Activated B cell treated with CpG ODN at 0.5 μM for 24 hours (primary cell): ENCODE data around the gene CBX2. TPM values are rescaled to one million over a fixed set of nuclear protein-coding genes. Genes with fewer than 3 reads are reported as not detected.
A peak's percentile ranks its signal among the peaks of the same experiment; 100 is the strongest.

ENCODE experiments used
- ATAC-seq: fragments of 200-7000 bp; cut with Tn5 transposase; one replicate; pipeline ENCODE4 v1.10.0; 2021; ENCODE audit warnings: low read depth, mild to moderate bottlenecking, moderate library complexity
- CTCF ChIA-PET: fragments of 350-600 bp; sonication (Branson Sonifier 250); formaldehyde crosslinking; loops from one replicate; lab custom pipeline; 2021; ENCODE audit warnings: antibody characterized with exemption; lab: Charles Lee
- POLR2A ChIA-PET: fragments of 350-600 bp; sonication (Branson Sonifier 250); formaldehyde crosslinking; loops from one replicate; lab custom pipeline; 2021; ENCODE audit warnings: antibody characterized with exemption; lab: Charles Lee
- DNase-seq: peaks from one replicate; pipeline ENCODE4 v3.0.0; 2022
- H3K27ac Mint-ChIP-seq: one replicate; pipeline ENCODE4 v1.8.0; 2020; ENCODE audit warnings: mixed read lengths
- H3K27me3 Mint-ChIP-seq: one replicate; pipeline ENCODE4 v1.8.0; 2021; ENCODE audit warnings: mixed read lengths
- H3K36me3 Mint-ChIP-seq: one replicate; pipeline ENCODE4 v1.8.0; 2021; ENCODE audit warnings: low read depth, mixed read lengths
- H3K4me1 Mint-ChIP-seq: one replicate; pipeline ENCODE4 v1.8.0; 2021; ENCODE audit warnings: mixed read lengths
- H3K4me3 Mint-ChIP-seq: one replicate; pipeline ENCODE4 v1.8.0; 2020; ENCODE audit warnings: mild to moderate bottlenecking, mixed read lengths
- H3K9me3 Mint-ChIP-seq: one replicate; pipeline ENCODE4 v1.8.0; 2020; ENCODE audit warnings: mixed read lengths
- CTCF ChIP-seq: fragments of 200-600 bp; IDR thresholded peaks from one replicate; pipeline ENCODE4 v1.8.0; 2022; ENCODE audit warnings: antibody characterized with exemption, mild to moderate bottlenecking
- intact Hi-C: fragments of 100-400 bp; cut with micrococcal nuclease; formaldehyde crosslinking; loops from one replicate; pipeline ENCODE4 v1.15.1; 2024
- total RNA-seq: library from RNA; stranded (reverse); gene quantifications from 2 replicates; pipeline ENCODE4 v1.2.3, GENCODE V29; 2022

Gene CBX2
- total RNA-seq, 1 donor from 2014 or later, result 0.67 TPM

DNA sequence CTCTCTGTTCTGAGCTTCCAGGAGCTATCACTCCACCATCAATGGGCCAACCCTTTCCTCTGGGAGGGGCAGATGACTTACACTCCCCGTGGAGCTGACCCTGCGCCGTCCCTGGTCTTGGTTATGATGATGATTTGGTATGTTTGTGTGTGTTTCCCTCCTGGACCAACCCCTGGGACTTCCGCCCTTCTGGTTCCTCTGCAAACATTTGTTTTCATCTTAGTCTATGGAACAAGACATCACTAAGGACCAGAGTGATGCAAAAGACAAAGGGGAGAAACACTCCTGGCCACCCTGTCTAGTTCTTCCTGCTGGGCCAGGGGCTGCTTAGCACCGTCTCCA is 47.6 kb downstream of the CBX2 start:
- ChIA-PET CTCF (no interaction called here), POLR2A (no interaction called here)
- no peak for TF ChIP-seq CTCF
- no peaks in the 10 kb centered on the region for H3K9me3 Mint-ChIP-seq
- H3K36me3 Mint-ChIP-seq, result no peaks in the 10 kb centered on the region
- peaks cover 25% of the 10 kb centered on the region for H3K27me3 Mint-ChIP-seq
- peaks cover 9% of the 10 kb centered on the region for H3K4me1 Mint-ChIP-seq
- intact Hi-C loops, result no loop called here
- DNase-seq (no peak), ATAC-seq (no peak)
- no peak overlapping the region for H3K4me3 Mint-ChIP-seq
- no peak overlapping the region for H3K27ac Mint-ChIP-seq

GRCh38 chr17:79826204-79826680 is 48.3 kb downstream of the CBX2 start:
- no peak overlapping the region for H3K4me3 Mint-ChIP-seq
- ATAC-seq, result no peak

GRCh38 chr17:79826841-79827578 is 49.1 kb downstream of the CBX2 start:
- no peak for TF ChIP-seq CTCF
- POLR2A ChIA-PET, result interaction anchor here (0.7 kb wide), 1 partner anchor 15 kb away, joined by 3 read pairs; no protein-coding TSS in a partner anchor
- DNase-seq (no peak), ATAC-seq (no peak)
- Mint-ChIP-seq H3K36me3 (peaks cover 1% of the 10 kb centered on the region), H3K4me3 (no peak overlapping the region), H3K9me3 (no peaks in the 10 kb centered on the region), H3K4me1 (peaks cover 12% of the 10 kb centered on the region), H3K27me3 (peaks cover 17% of the 10 kb centered on the region), H3K27ac (no peak overlapping the region)
- intact Hi-C loops, result no loop called here
- CTCF ChIA-PET, result no interaction called here

More at GRCh38 chr17:79826204-79826680, 48.3 kb downstream of the CBX2 start:
- ChIA-PET CTCF (no interaction called here), POLR2A (no interaction called here)
- intact Hi-C loops, result no loop called here
- no peak for DNase-seq
- Mint-ChIP-seq H3K36me3 (no peaks in the 10 kb centered on the region), H3K4me1 (peaks cover 9% of the 10 kb centered on the region), H3K27me3 (peaks cover 21% of the 10 kb centered on the region), H3K27ac (peak overlapping the region; percentile 12), H3K9me3 (no peaks in the 10 kb centered on the region)
- TF ChIP-seq CTCF, result no peak

DNA sequence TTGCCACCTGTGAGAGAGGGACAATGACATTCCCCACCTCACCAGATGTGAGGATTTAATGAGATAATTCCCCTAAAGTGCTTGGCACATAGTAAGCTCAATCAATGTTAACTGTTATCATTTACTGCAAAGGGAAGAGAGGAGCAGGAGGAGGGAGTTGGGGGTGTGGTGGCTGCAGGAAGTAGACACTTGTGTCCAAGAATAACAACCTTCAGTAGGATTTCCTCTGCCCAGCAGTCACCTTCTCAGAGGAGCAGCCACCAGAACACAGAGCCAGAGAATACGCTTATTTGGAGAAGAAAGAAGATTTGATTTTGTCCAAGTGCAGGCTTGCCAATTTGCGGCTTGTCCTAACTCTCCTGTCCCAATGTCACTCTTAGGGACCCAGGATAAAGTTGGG is 51.1 kb downstream of the CBX2 start:
- H3K36me3 Mint-ChIP-seq, result peaks cover 8% of the 10 kb centered on the region
- intact Hi-C loops, result no loop called here
- H3K4me3 Mint-ChIP-seq, result no peak overlapping the region
- POLR2A ChIA-PET, result interaction anchor here (0.5 to 2.2 kb wide), 4 partner anchors 11 to 194 kb away, joined by 3 to 8 read pairs (median 3); partner anchors contain the start of genes CBX4 and CBX8
- peaks cover 12% of the 10 kb centered on the region for H3K27me3 Mint-ChIP-seq
- TF ChIP-seq CTCF, result no peak
- DNase-seq, result no peak
- H3K4me1 Mint-ChIP-seq, result peaks cover 17% of the 10 kb centered on the region
- H3K9me3 Mint-ChIP-seq, result no peaks in the 10 kb centered on the region
- no peak for ATAC-seq
- no peak overlapping the region for H3K27ac Mint-ChIP-seq
- CTCF ChIA-PET, result no interaction called here

- intact Hi-C loops, result no loop called here
- POLR2A ChIA-PET, result interaction anchor here (2.2 kb wide), 1 partner anchor 10 kb away, joined by 8 read pairs; the partner anchor contains the start of gene CBX4
Observed at GRCh38 chr17:79829457-79829856, 51.5 kb downstream of the CBX2 start.

More at GRCh38 chr17:79829457-79829856, 51.5 kb downstream of the CBX2 start:
- Mint-ChIP-seq H3K27ac (no peak overlapping the region), H3K36me3 (peaks cover 11% of the 10 kb centered on the region), H3K9me3 (no peaks in the 10 kb centered on the region), H3K27me3 (peaks cover 10% of the 10 kb centered on the region), H3K4me1 (peaks cover 17% of the 10 kb centered on the region), H3K4me3 (no peak overlapping the region)
- ATAC-seq (no peak), DNase-seq (no peak)
- TF ChIP-seq CTCF, result no peak
- CTCF ChIA-PET, result no interaction called here
